Measurements from ENCODE around the gene FAAP20.

FAAP20 gene

GRCh38 chr1:2215329-2215728, 20.8 kb upstream of the FAAP20 start:
- no peaks in the 10 kb centered on the region for H3K27me3 ChIP-seq (ENCODE audit: low read depth, low read length)
- H3K4me3 ChIP-seq (ENCODE audit: low read depth in 1 of 2, low read length in 2 of 2), result no peak overlapping the region
- peaks cover 6 to 15% of the 10 kb centered on the region in 2 donors for H3K4me1 ChIP-seq (ENCODE audit: control insufficient read depth in 1 of 2, insufficient read depth in 2 of 2, low read length in 2 of 2)
- H3K36me3 ChIP-seq (ENCODE audit: control insufficient read depth in 1 of 2, insufficient read depth in 2 of 2, low read length in 2 of 2), result peaks cover 0 to 5% of the 10 kb centered on the region in 2 donors
- no peaks in the 10 kb centered on the region for H3K9me3 ChIP-seq (ENCODE audit: control insufficient read depth in 1 of 2, low read length in 2 of 2)
- no peak overlapping the region for H3K27ac ChIP-seq (ENCODE audit: low read length)

- peak overlapping the region in 1 of 2 donors; percentile 55 for H3K4me3 ChIP-seq (ENCODE audit: low read depth in 1 of 2, low read length in 2 of 2)
- H3K27ac ChIP-seq (ENCODE audit: low read length), result peak overlapping the region; percentile 94
- peaks cover 0 to 5% of the 10 kb centered on the region in 2 donors for H3K36me3 ChIP-seq (ENCODE audit: control insufficient read depth in 1 of 2, insufficient read depth in 2 of 2, low read length in 2 of 2)
- H3K9me3 ChIP-seq (ENCODE audit: control insufficient read depth in 1 of 2, low read length in 2 of 2), result no peaks in the 10 kb centered on the region
- H3K27me3 ChIP-seq (ENCODE audit: low read depth, low read length), result no peaks in the 10 kb centered on the region
- H3K4me1 ChIP-seq (ENCODE audit: control insufficient read depth in 1 of 2, insufficient read depth in 2 of 2, low read length in 2 of 2), result peaks cover 6 to 17% of the 10 kb centered on the region in 2 donors
Observed at GRCh38 chr1:2214541-2215241, 20.1 kb upstream of the FAAP20 start.

GRCh38 chr1:2213576-2214505, 19.3 kb upstream of the FAAP20 start:
- H3K36me3 ChIP-seq (ENCODE audit: control insufficient read depth in 1 of 2, insufficient read depth in 2 of 2, low read length in 2 of 2), result peaks cover 0 to 5% of the 10 kb centered on the region in 2 donors
- H3K4me1 ChIP-seq (ENCODE audit: control insufficient read depth in 1 of 2, insufficient read depth in 2 of 2, low read length in 2 of 2), result peaks cover 6 to 26% of the 10 kb centered on the region in 2 donors
- no peaks in the 10 kb centered on the region for H3K9me3 ChIP-seq (ENCODE audit: control insufficient read depth in 1 of 2, low read length in 2 of 2)
- H3K27me3 ChIP-seq (ENCODE audit: low read depth, low read length), result no peaks in the 10 kb centered on the region
- H3K4me3 ChIP-seq (ENCODE audit: low read depth in 1 of 2, low read length in 2 of 2), result peak overlapping the region; percentile 39 to 55
- peak overlapping the region; percentile 94 for H3K27ac ChIP-seq (ENCODE audit: low read length)

- Histone ChIP-seq H3K27me3 (ENCODE audit: low read depth, low read length) (no peaks in the 10 kb centered on the region), H3K36me3 (ENCODE audit: control insufficient read depth in 1 of 2, insufficient read depth in 2 of 2, low read length in 2 of 2) (peaks cover 0 to 5% of the 10 kb centered on the region in 2 donors), H3K27ac (ENCODE audit: low read length) (peak overlapping the region; percentile 94), H3K4me3 (ENCODE audit: low read depth in 1 of 2, low read length in 2 of 2) (peak overlapping the region; percentile 39 to 55), H3K9me3 (ENCODE audit: control insufficient read depth in 1 of 2, low read length in 2 of 2) (no peaks in the 10 kb centered on the region), H3K4me1 (ENCODE audit: control insufficient read depth in 1 of 2, insufficient read depth in 2 of 2, low read length in 2 of 2) (peaks cover 6 to 36% of the 10 kb centered on the region in 2 donors)
Observed at GRCh38 chr1:2212532-2213491, 18.2 kb upstream of the FAAP20 start.

GRCh38 chr1:2212274-2212531, 17.6 kb upstream of the FAAP20 start:
- peak overlapping the region; percentile 94 for H3K27ac ChIP-seq (ENCODE audit: low read length)
- no peaks in the 10 kb centered on the region for H3K27me3 ChIP-seq (ENCODE audit: low read depth, low read length)
- H3K9me3 ChIP-seq (ENCODE audit: control insufficient read depth in 1 of 2, low read length in 2 of 2), result no peaks in the 10 kb centered on the region
- H3K36me3 ChIP-seq (ENCODE audit: control insufficient read depth in 1 of 2, insufficient read depth in 2 of 2, low read length in 2 of 2), result peaks cover 0 to 5% of the 10 kb centered on the region in 2 donors
- peak overlapping the region in 1 of 2 donors; percentile 55 for H3K4me3 ChIP-seq (ENCODE audit: low read depth in 1 of 2, low read length in 2 of 2)
- H3K4me1 ChIP-seq (ENCODE audit: control insufficient read depth in 1 of 2, insufficient read depth in 2 of 2, low read length in 2 of 2), result peaks cover 6 to 42% of the 10 kb centered on the region in 2 donors

- Histone ChIP-seq H3K27me3 (ENCODE audit: low read depth, low read length) (no peaks in the 10 kb centered on the region), H3K9me3 (ENCODE audit: control insufficient read depth in 1 of 2, low read length in 2 of 2) (no peaks in the 10 kb centered on the region), H3K27ac (ENCODE audit: low read length) (no peak overlapping the region), H3K4me3 (ENCODE audit: low read depth in 1 of 2, low read length in 2 of 2) (no peak overlapping the region), H3K4me1 (ENCODE audit: control insufficient read depth in 1 of 2, insufficient read depth in 2 of 2, low read length in 2 of 2) (peaks cover 6 to 48% of the 10 kb centered on the region in 2 donors), H3K36me3 (ENCODE audit: control insufficient read depth in 1 of 2, insufficient read depth in 2 of 2, low read length in 2 of 2) (peaks cover 0 to 5% of the 10 kb centered on the region in 2 donors)
Observed at GRCh38 chr1:2210786-2211185, 16.2 kb upstream of the FAAP20 start.

GRCh38 chr1:2210084-2210653, 15.6 kb upstream of the FAAP20 start:
- H3K4me3 ChIP-seq (ENCODE audit: low read depth in 1 of 2, low read length in 2 of 2), result no peak overlapping the region
- H3K36me3 ChIP-seq (ENCODE audit: control insufficient read depth in 1 of 2, insufficient read depth in 2 of 2, low read length in 2 of 2), result peaks cover 0 to 5% of the 10 kb centered on the region in 2 donors
- peaks cover 6 to 51% of the 10 kb centered on the region in 2 donors for H3K4me1 ChIP-seq (ENCODE audit: control insufficient read depth in 1 of 2, insufficient read depth in 2 of 2, low read length in 2 of 2)

GRCh38 chr1:2209400-2210083, 15.0 kb upstream of the FAAP20 start:
- H3K4me3 ChIP-seq (ENCODE audit: low read depth in 1 of 2, low read length in 2 of 2), result no peak overlapping the region
- peaks cover 0 to 5% of the 10 kb centered on the region in 2 donors for H3K36me3 ChIP-seq (ENCODE audit: control insufficient read depth in 1 of 2, insufficient read depth in 2 of 2, low read length in 2 of 2)
- peaks cover 6 to 45% of the 10 kb centered on the region in 2 donors for H3K4me1 ChIP-seq (ENCODE audit: control insufficient read depth in 1 of 2, insufficient read depth in 2 of 2, low read length in 2 of 2)
- H3K27me3 ChIP-seq (ENCODE audit: low read depth, low read length), result no peaks in the 10 kb centered on the region
- H3K9me3 ChIP-seq (ENCODE audit: control insufficient read depth in 1 of 2, low read length in 2 of 2), result no peaks in the 10 kb centered on the region
- H3K27ac ChIP-seq (ENCODE audit: low read length), result no peak overlapping the region

More at GRCh38 chr1:2210084-2210653, 15.6 kb upstream of the FAAP20 start:
- H3K9me3 ChIP-seq (ENCODE audit: control insufficient read depth in 1 of 2, low read length in 2 of 2), result no peaks in the 10 kb centered on the region
- H3K27me3 ChIP-seq (ENCODE audit: low read depth, low read length), result no peaks in the 10 kb centered on the region
- H3K27ac ChIP-seq (ENCODE audit: low read length), result no peak overlapping the region

- Histone ChIP-seq H3K4me1 (ENCODE audit: control insufficient read depth in 1 of 2, insufficient read depth in 2 of 2, low read length in 2 of 2) (peaks cover 6 to 48% of the 10 kb centered on the region in 2 donors), H3K9me3 (ENCODE audit: control insufficient read depth in 1 of 2, low read length in 2 of 2) (no peaks in the 10 kb centered on the region), H3K27me3 (ENCODE audit: low read depth, low read length) (no peaks in the 10 kb centered on the region), H3K36me3 (ENCODE audit: control insufficient read depth in 1 of 2, insufficient read depth in 2 of 2, low read length in 2 of 2) (peaks cover 0 to 5% of the 10 kb centered on the region in 2 donors), H3K4me3 (ENCODE audit: low read depth in 1 of 2, low read length in 2 of 2) (peak overlapping the region in 1 of 2 donors; percentile 46), H3K27ac (ENCODE audit: low read length) (no peak overlapping the region)
Observed at GRCh38 chr1:2208309-2209239, 14.0 kb upstream of the FAAP20 start.

Measured in muscle layer of duodenum (tissue), 2 donors.